Body of pancreas (tissue), 4 donors: ENCODE data around the gene EML4.

ENCODE experiments used
- POLR2A ChIP-seq, 3 donors: fragments of 450-650 bp; IDR thresholded peaks; one replicate each; pipeline ENCODE4 v1.6.1; 2016; ENCODE audit warnings: antibody characterized with exemption in 3 of 3, mild to moderate bottlenecking in 2 of 3
- TF ChIP-seq, protein P1 (sequence below), 7 experiments: fragments of 450-650 bp in 4 of 7; fragments of 200-600 bp in 3 of 7; sonication (generic) in 3 of 7; IDR thresholded peaks; one replicate each; pipeline ENCODE4 v1.5.1; 2016 to 2019; ENCODE audit warnings: antibody characterized with exemption in 7 of 7

DNA sequence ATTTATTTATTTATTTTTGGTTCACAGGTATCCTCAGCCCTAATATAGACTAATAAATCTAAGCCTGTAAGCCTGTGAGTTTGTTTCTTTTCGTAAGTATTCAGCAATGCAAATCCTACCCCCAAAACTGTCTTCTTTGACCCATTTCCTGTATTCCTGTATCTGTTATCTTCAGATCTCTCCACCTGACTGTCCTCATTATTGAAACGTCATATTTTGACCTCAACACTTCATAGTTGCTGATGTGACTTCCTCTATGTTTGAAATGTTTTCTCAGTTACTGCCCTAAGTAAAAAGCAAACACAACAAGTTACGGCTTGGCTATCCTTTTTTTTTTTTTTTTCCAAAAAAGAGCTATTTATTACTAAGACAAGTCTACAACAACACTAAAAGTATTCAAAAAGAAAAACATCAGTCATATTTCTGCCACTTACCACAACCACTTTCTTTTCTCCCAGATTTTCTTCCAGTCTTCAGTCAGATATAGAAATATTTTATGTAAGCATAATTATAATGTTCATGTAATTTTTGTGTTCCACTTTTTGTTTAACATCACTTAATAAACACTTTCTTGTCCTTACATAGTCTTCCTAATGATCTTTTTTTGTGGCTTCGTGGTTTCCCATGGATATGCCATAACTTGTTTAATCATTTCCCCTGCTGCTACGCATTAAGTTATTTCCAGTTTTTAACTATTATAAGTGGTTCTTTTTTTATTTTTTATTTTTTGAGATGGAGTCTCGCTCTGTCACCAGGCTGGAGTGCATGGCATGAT lies 45.0 kb upstream of the EML4 start:
- no peak for TF ChIP-seq POLR2A (IDR thresholded peaks at IDR 0.05)
- TF ChIP-seq, protein P1, sequence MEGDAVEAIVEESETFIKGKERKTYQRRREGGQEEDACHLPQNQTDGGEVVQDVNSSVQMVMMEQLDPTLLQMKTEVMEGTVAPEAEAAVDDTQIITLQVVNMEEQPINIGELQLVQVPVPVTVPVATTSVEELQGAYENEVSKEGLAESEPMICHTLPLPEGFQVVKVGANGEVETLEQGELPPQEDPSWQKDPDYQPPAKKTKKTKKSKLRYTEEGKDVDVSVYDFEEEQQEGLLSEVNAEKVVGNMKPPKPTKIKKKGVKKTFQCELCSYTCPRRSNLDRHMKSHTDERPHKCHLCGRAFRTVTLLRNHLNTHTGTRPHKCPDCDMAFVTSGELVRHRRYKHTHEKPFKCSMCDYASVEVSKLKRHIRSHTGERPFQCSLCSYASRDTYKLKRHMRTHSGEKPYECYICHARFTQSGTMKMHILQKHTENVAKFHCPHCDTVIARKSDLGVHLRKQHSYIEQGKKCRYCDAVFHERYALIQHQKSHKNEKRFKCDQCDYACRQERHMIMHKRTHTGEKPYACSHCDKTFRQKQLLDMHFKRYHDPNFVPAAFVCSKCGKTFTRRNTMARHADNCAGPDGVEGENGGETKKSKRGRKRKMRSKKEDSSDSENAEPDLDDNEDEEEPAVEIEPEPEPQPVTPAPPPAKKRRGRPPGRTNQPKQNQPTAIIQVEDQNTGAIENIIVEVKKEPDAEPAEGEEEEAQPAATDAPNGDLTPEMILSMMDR (IDR thresholded peaks at IDR 0.05), result no peak
